Endodermal cell (in vitro differentiated cells): ENCODE measurements around the gene DYNLT2B. TPM values are rescaled to one million over a fixed set of nuclear protein-coding genes. Genes with fewer than 3 reads are reported as not detected.
"Not testable (repeated sequence)": the region's sequence is repeated elsewhere in the genome, so short reads cannot be mapped to it uniquely, and the experiment has no call there.

Source experiments
- DNase-seq: peaks from one replicate; pipeline ENCODE4 v3.0.0-alpha.2; 2017
- H3K27ac ChIP-seq: 2 replicates; pipeline ENCODE4 v1.5.1; 2013; ENCODE audit warnings: mild to moderate bottlenecking, low read depth, low read length, moderate library complexity
- H3K27me3 ChIP-seq: 2 replicates; pipeline ENCODE4 v1.6.1; 2013; ENCODE audit warnings: mild to moderate bottlenecking, low read length, moderate library complexity; ENCODE audit not compliant: insufficient read depth, control insufficient read depth, poor library complexity, severe bottlenecking
- H3K36me3 ChIP-seq: 2 replicates; pipeline ENCODE4 v1.7.0; 2013; ENCODE audit warnings: mild to moderate bottlenecking, low read length, moderate library complexity; ENCODE audit not compliant: control insufficient read depth, insufficient read depth
- H3K4me1 ChIP-seq: one replicate; pipeline ENCODE4 v1.7.0; 2013; ENCODE audit warnings: low read length; ENCODE audit not compliant: control insufficient read depth, insufficient read depth
- H3K4me3 ChIP-seq: 2 replicates; pipeline ENCODE4 v1.5.1; 2013; ENCODE audit warnings: mild to moderate bottlenecking, low read length, moderate library complexity
- H3K9ac ChIP-seq: 2 replicates; pipeline ENCODE4 v1.6.1; 2013; ENCODE audit warnings: mild to moderate bottlenecking, low read length, moderate library complexity; ENCODE audit not compliant: poor library complexity, severe bottlenecking; ENCODE audit errors: extremely low read depth
- H3K9me3 ChIP-seq: 2 replicates; pipeline ENCODE4 v1.6.1; 2013; ENCODE audit warnings: mild to moderate bottlenecking, low read length, moderate library complexity; ENCODE audit not compliant: control insufficient read depth
- H3K27ac Mint-ChIP-seq: 2 replicates; pipeline ENCODE4 v1.8.0; 2020; ENCODE audit warnings: mixed read lengths
- H3K27me3 Mint-ChIP-seq: 2 replicates; pipeline ENCODE4 v1.8.0; 2021; ENCODE audit warnings: mild to moderate bottlenecking, mixed read lengths; ENCODE audit not compliant: insufficient read depth
- H3K36me3 Mint-ChIP-seq: 2 replicates; pipeline ENCODE4 v1.8.0; 2020; ENCODE audit warnings: low read depth, mixed read lengths
- H3K4me1 Mint-ChIP-seq: 2 replicates; pipeline ENCODE4 v1.8.0; 2020; ENCODE audit warnings: mixed read lengths
- H3K4me3 Mint-ChIP-seq: 2 replicates; pipeline ENCODE4 v1.8.0; 2020; ENCODE audit warnings: mild to moderate bottlenecking, moderate library complexity, mixed read lengths
- H3K9me3 Mint-ChIP-seq: 2 replicates; pipeline ENCODE4 v1.8.0; 2020; ENCODE audit warnings: mild to moderate bottlenecking, mixed read lengths
- CTCF ChIP-seq: fragments of 200-600 bp; sonication (generic); conservative IDR thresholded peaks from 2 replicates; pipeline ENCODE4 v1.5.0; 2021; ENCODE audit warnings: antibody characterized with exemption, mild to moderate bottlenecking
- WGBS, 2 experiments: methylation state at CpG; one replicate each; pipeline versions ENCODE4 v1.1.5 to v1.1.7; 2013; ENCODE audit warnings: missing lambda C conversion rate in 2 of 2, mixed read lengths in 1 of 2; ENCODE audit not compliant: insufficient coverage in 1 of 2, insufficient read length in 1 of 2; 5-methylcytosine and 5-hydroxymethylcytosine counted together
- total RNA-seq, 2 donors: library from RNA; stranded (reverse); fragmentation: NEBNext Ultra II Directional in 1 of 2; extraction: Animal tissue kit (Norgen Biotek cat#: 25700) in 1 of 2; gene quantifications; 2 replicates in 1 of 2; 3 replicates in 1 of 2; pipeline ENCODE4 v1.2.1, GENCODE V29; 2021

DYNLT2B gene
- total RNA-seq, 2 donors from 2014 or later, result 22.6 to 45.5 TPM

GRCh38 chr3:196314597-196314996 is 3.4 kb downstream of the DYNLT2B start:
- H3K4me3 ChIP-seq, result no peak overlapping the region
- peaks cover 4% of the 10 kb centered on the region for H3K36me3 ChIP-seq
- no peak overlapping the region for H3K4me3 Mint-ChIP-seq
- no peak overlapping the region for H3K27ac Mint-ChIP-seq
- no peaks in the 10 kb centered on the region for H3K4me1 ChIP-seq
- no peaks in the 10 kb centered on the region for H3K27me3 Mint-ChIP-seq
- H3K9me3 Mint-ChIP-seq, result no peaks in the 10 kb centered on the region
- 86 to 94% methylated on average over 2 to 3 of the region's 3 CpGs for WGBS, 2 experiments
- H3K9me3 ChIP-seq, result no peaks in the 10 kb centered on the region
- no peak overlapping the region for H3K9ac ChIP-seq
- no peaks in the 10 kb centered on the region for H3K4me1 Mint-ChIP-seq
- no peak overlapping the region for H3K27ac ChIP-seq
- no peak for DNase-seq
- H3K27me3 ChIP-seq, result no peaks in the 10 kb centered on the region
- H3K36me3 Mint-ChIP-seq, result peaks cover 11% of the 10 kb centered on the region
- no peak for TF ChIP-seq CTCF

- not testable (repeated sequence) for H3K27me3 ChIP-seq, H3K27me3 Mint-ChIP-seq, H3K9ac ChIP-seq, H3K4me1 Mint-ChIP-seq, H3K9me3 Mint-ChIP-seq, DNase-seq, H3K4me1 ChIP-seq, H3K36me3 ChIP-seq, H3K27ac Mint-ChIP-seq, H3K27ac ChIP-seq, H3K9me3 ChIP-seq, H3K4me3 ChIP-seq, H3K4me3 Mint-ChIP-seq
- WGBS, 2 experiments, result 90 to 92% methylated on average over 4 to 7 of the region's 7 CpGs
- peaks cover 13% of the 10 kb centered on the region for H3K36me3 Mint-ChIP-seq
These were observed 4.0 kb downstream of the DYNLT2B start for GRCh38 chr3:196314086-196314485.

- not testable (repeated sequence) for H3K27ac Mint-ChIP-seq, H3K9me3 ChIP-seq, H3K4me1 Mint-ChIP-seq, H3K27me3 Mint-ChIP-seq, H3K4me1 ChIP-seq, H3K9me3 Mint-ChIP-seq, H3K27me3 ChIP-seq, H3K9ac ChIP-seq, DNase-seq, H3K4me3 Mint-ChIP-seq, H3K27ac ChIP-seq, H3K4me3 ChIP-seq
- H3K36me3 ChIP-seq, result peaks cover 22% of the 10 kb centered on the region
- WGBS, 2 experiments, result 90 to 94% methylated on average over 4 to 5 of the region's 8 CpGs
- H3K36me3 Mint-ChIP-seq, result peaks cover 37% of the 10 kb centered on the region
These were observed 15.1 kb downstream of the DYNLT2B start for GRCh38 chr3:196302960-196303359.

- not testable (repeated sequence) for H3K9ac ChIP-seq, H3K4me1 ChIP-seq, H3K9me3 Mint-ChIP-seq, H3K4me1 Mint-ChIP-seq, H3K9me3 ChIP-seq, H3K4me3 ChIP-seq, H3K27me3 Mint-ChIP-seq, H3K27ac ChIP-seq, DNase-seq, H3K27ac Mint-ChIP-seq, H3K27me3 ChIP-seq, H3K4me3 Mint-ChIP-seq
- WGBS, 2 experiments, result 95 to 98% methylated on average over 3 to 5 of the region's 10 CpGs
- H3K36me3 ChIP-seq, result peaks cover 27% of the 10 kb centered on the region
- H3K36me3 Mint-ChIP-seq, result peaks cover 38% of the 10 kb centered on the region
These were observed 15.5 kb downstream of the DYNLT2B start for GRCh38 chr3:196302551-196302950.
